Measurements from ENCODE around the gene PCDHGC3.

PCDHGC3 gene

DNA sequence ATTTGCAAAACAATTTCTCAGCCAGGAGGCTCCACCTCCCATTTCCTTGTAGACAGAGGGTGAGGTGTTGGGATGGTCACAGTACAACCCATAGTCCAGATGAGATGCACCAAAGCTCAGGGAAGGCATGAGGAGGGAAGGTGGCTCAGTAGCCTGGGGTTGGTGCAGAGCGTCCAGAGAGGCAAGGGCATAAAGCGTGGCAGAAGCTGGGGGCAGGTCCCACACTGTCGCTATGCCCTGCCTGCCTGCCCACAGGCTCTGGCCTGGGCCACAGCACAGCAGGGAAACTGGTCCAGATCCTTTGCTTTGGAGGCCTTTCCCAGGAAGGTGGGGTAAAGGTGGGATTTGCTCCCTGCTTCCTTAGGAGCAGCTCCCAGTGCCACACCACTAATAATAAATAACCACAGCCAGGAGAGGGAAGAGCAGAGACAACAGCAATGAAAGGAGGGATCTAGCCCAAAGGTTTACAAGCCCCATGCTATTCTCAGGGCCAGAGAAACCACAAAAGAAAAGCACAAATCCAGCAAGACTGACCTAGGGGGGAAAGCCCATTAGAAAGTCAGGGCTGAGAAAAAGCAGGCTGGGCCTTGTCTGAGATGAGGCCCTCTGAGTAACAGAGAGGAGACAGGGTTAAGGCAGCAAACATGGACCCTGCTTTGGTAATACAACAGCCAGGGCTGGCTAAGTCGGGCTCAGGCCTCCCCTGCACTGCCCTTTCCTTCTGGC, 40.3 kb downstream of the PCDHGC3 start:
- Histone ChIP-seq H3K9ac (ENCODE audit: low read length in 2 of 2) (no peak overlapping the region), H3K4me1 (ENCODE audit: control insufficient read depth, insufficient read depth, low read length) (peaks cover 40% of the 10 kb centered on the region), H3K27ac (ENCODE audit: low read length) (peak overlapping the region; percentile 24), H3K36me3 (ENCODE audit: control insufficient read depth in 2 of 2, insufficient read depth in 2 of 2, low read length in 2 of 2) (peaks cover 6 to 10% of the 10 kb centered on the region in 2 donors), H3K27me3 (ENCODE audit: control insufficient read depth in 1 of 2, insufficient read depth in 2 of 2, low read length in 2 of 2) (no peaks in the 10 kb centered on the region), H3K4me3 (ENCODE audit: low read length in 2 of 2) (no peak overlapping the region), H3K9me3 (ENCODE audit: control insufficient read depth in 2 of 2, low read length in 2 of 2) (no peaks in the 10 kb centered on the region)

DNA sequence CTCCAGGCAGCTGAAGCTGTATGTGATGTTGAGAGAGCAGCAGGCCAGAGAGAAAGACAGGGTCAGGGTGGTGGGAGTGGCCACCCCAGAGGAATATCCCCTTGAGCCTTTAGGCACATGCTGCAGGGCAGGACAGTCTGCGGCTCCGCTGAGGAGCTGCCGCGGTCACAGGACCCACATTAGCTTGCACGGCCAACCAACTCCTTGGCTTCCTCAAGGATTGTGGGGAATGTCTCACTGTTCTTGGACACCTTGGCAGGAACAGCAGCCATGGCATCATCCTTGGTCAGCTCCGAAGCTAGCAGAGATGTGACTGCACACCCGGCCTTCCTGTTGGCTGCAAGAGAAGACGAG, 40.9 kb downstream of the PCDHGC3 start:
- Histone ChIP-seq H3K4me1 (ENCODE audit: control insufficient read depth, insufficient read depth, low read length) (peaks cover 40% of the 10 kb centered on the region), H3K27ac (ENCODE audit: low read length) (peak overlapping the region; percentile 24), H3K9ac (ENCODE audit: low read length in 2 of 2) (no peak overlapping the region), H3K9me3 (ENCODE audit: control insufficient read depth in 2 of 2, low read length in 2 of 2) (no peaks in the 10 kb centered on the region), H3K36me3 (ENCODE audit: control insufficient read depth in 2 of 2, insufficient read depth in 2 of 2, low read length in 2 of 2) (peaks cover under 1 to 5% of the 10 kb centered on the region in 2 donors), H3K27me3 (ENCODE audit: control insufficient read depth in 1 of 2, insufficient read depth in 2 of 2, low read length in 2 of 2) (no peaks in the 10 kb centered on the region), H3K4me3 (ENCODE audit: low read length in 2 of 2) (no peak overlapping the region)

- H3K27ac ChIP-seq (ENCODE audit: low read length) = no peak overlapping the region
- peaks cover 0 to 4% of the 10 kb centered on the region in 2 donors for H3K36me3 ChIP-seq (ENCODE audit: control insufficient read depth in 2 of 2, insufficient read depth in 2 of 2, low read length in 2 of 2)
- H3K4me1 ChIP-seq (ENCODE audit: control insufficient read depth, insufficient read depth, low read length) = peaks cover 34% of the 10 kb centered on the region
- H3K9ac ChIP-seq (ENCODE audit: low read length in 2 of 2) = no peak overlapping the region
- no peaks in the 10 kb centered on the region for H3K27me3 ChIP-seq (ENCODE audit: control insufficient read depth in 1 of 2, insufficient read depth in 2 of 2, low read length in 2 of 2)
- no peaks in the 10 kb centered on the region for H3K9me3 ChIP-seq (ENCODE audit: control insufficient read depth in 2 of 2, low read length in 2 of 2)
- H3K4me3 ChIP-seq (ENCODE audit: low read length in 2 of 2) = no peak overlapping the region
Measured at GRCh38 chr5:141517312-141517711, 41.5 kb downstream of the PCDHGC3 start.

DNA sequence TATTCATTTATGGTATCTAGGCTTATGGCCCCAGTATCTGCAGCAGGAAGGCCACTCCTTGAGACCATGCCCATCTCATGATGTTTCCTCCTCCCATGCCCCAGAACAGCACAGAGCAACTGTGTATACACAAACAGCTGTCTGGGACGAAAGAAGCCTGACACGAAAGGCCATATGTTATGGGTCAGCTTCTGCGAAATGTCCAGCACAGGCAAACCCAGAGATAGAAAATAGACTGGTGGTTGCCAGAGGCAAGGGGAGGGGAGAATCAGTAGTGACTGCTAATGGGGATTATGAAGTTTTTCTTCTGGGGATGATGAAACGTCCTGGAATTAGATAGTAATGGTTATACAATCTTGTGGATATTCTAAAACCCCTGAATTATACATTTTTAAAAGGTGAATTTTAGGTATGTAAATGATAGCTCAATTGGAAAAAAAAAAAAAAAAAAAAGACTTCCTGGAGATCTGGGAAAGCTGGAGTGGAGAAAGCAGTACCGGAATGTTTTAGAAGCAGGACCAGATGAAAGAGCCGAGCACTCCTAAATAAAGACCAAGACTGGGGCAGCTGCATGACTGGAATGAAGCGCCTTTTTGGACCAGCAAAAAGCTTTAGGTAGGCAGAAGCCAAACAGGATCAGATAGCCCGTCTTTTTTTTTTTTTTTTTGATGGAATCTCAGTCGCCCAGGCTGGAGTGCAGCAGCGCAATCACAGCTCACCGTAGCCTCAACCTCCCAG, 42.3 kb downstream of the PCDHGC3 start:
- no peak overlapping the region for H3K4me3 ChIP-seq (ENCODE audit: low read length in 2 of 2)
- H3K9me3 ChIP-seq (ENCODE audit: control insufficient read depth in 2 of 2, low read length in 2 of 2) = no peaks in the 10 kb centered on the region
- no peak overlapping the region for H3K27ac ChIP-seq (ENCODE audit: low read length)
- H3K36me3 ChIP-seq (ENCODE audit: control insufficient read depth in 2 of 2, insufficient read depth in 2 of 2, low read length in 2 of 2) = peaks cover 0 to 6% of the 10 kb centered on the region in 2 donors
- H3K4me1 ChIP-seq (ENCODE audit: control insufficient read depth, insufficient read depth, low read length) = peaks cover 28% of the 10 kb centered on the region
- no peak overlapping the region for H3K9ac ChIP-seq (ENCODE audit: low read length in 2 of 2)
- H3K27me3 ChIP-seq (ENCODE audit: control insufficient read depth in 1 of 2, insufficient read depth in 2 of 2, low read length in 2 of 2) = no peaks in the 10 kb centered on the region

GRCh38 chr5:141518618-141519015, 42.9 kb downstream of the PCDHGC3 start:
- Histone ChIP-seq H3K27ac (ENCODE audit: low read length) (no peak overlapping the region), H3K36me3 (ENCODE audit: control insufficient read depth in 2 of 2, insufficient read depth in 2 of 2, low read length in 2 of 2) (peaks cover 0 to 6% of the 10 kb centered on the region in 2 donors), H3K27me3 (ENCODE audit: control insufficient read depth in 1 of 2, insufficient read depth in 2 of 2, low read length in 2 of 2) (no peaks in the 10 kb centered on the region), H3K9me3 (ENCODE audit: control insufficient read depth in 2 of 2, low read length in 2 of 2) (no peaks in the 10 kb centered on the region), H3K4me1 (ENCODE audit: control insufficient read depth, insufficient read depth, low read length) (peaks cover 27% of the 10 kb centered on the region), H3K4me3 (ENCODE audit: low read length in 2 of 2) (no peak overlapping the region), H3K9ac (ENCODE audit: low read length in 2 of 2) (no peak overlapping the region)

DNA sequence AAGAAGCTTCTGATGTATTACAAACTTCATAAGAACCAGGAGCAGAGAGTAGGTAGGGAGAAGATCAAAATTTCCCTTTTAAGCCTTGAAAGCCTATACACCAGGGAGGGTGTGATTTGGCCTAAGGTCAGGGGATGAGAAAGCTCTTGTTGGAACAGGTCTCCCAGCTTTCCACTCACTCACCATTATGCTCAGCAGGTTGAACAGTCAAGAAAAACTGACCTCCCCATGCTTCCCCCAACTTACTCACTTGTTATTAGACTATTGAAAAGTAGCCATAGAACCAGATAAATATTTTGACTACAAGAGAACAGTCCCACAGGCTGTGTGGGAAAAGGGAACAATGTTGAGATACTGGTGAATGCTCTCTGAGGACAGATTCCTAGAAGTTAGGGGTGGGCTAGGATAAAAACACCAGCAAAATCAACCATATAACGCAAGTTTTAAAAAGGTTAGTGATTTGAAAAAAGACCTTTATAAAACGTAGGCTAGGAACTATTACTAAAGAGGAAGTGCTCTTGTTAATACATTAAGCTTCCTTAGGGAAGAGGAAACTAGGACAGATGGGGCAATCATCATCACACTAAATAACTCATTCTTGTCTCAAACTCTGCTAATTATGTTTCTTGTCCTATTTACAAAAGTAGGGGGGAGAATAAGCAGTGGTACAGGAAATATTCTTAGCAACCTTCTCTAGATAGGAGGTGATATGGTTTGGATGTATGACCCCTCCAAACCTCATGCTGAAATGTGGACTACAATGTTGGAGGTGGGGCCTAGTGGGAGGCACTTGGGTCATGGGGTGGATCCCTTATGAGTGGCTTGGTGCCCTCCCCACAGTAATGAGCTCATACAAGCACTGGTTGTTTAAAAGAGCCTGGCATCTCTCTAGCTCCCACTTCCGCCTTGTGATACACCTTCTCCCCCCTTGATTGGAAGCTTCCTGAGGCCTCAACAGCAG, 44.1 kb downstream of the PCDHGC3 start:
- Histone ChIP-seq H3K4me1 (ENCODE audit: control insufficient read depth, insufficient read depth, low read length) (peaks cover 26% of the 10 kb centered on the region), H3K27me3 (ENCODE audit: control insufficient read depth in 1 of 2, insufficient read depth in 2 of 2, low read length in 2 of 2) (no peaks in the 10 kb centered on the region), H3K9ac (ENCODE audit: low read length in 2 of 2) (no peak overlapping the region), H3K27ac (ENCODE audit: low read length) (no peak overlapping the region), H3K4me3 (ENCODE audit: low read length in 2 of 2) (no peak overlapping the region), H3K9me3 (ENCODE audit: control insufficient read depth in 2 of 2, low read length in 2 of 2) (no peaks in the 10 kb centered on the region), H3K36me3 (ENCODE audit: control insufficient read depth in 2 of 2, insufficient read depth in 2 of 2, low read length in 2 of 2) (peaks cover 0 to 7% of the 10 kb centered on the region in 2 donors)

DNA sequence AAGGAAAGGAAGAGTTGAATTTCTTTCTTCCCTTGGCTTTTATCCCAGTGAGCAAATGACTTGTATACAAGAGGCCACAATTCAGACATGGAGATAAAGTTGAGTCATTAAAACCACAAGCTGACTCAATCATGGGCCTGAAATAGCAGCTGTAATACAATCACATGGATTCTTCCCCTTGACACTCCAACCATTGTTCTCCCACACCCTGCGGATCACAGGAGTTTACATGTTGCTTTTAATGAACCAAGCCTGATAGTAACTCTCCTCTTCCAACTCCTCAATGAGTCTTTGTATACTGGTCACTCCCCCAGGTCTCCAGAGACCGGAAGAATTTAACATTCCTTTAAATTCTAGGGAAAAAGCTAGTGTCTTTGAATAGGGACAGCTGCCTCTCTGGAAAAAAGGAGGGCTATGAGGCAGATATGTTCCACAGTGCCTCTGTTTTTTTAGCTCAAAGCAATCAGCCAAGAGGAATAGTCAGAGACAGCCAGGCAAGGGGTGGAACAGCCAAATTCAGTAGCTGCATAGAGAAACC, 45.5 kb downstream of the PCDHGC3 start:
- Histone ChIP-seq H3K27me3 (ENCODE audit: control insufficient read depth in 1 of 2, insufficient read depth in 2 of 2, low read length in 2 of 2) (no peaks in the 10 kb centered on the region), H3K36me3 (ENCODE audit: control insufficient read depth in 2 of 2, insufficient read depth in 2 of 2, low read length in 2 of 2) (peaks cover 0 to 10% of the 10 kb centered on the region in 2 donors), H3K4me3 (ENCODE audit: low read length in 2 of 2) (no peak overlapping the region), H3K27ac (ENCODE audit: low read length) (no peak overlapping the region), H3K9me3 (ENCODE audit: control insufficient read depth in 2 of 2, low read length in 2 of 2) (no peaks in the 10 kb centered on the region), H3K9ac (ENCODE audit: low read length in 2 of 2) (no peak overlapping the region), H3K4me1 (ENCODE audit: control insufficient read depth, insufficient read depth, low read length) (peaks cover 22% of the 10 kb centered on the region)

DNA sequence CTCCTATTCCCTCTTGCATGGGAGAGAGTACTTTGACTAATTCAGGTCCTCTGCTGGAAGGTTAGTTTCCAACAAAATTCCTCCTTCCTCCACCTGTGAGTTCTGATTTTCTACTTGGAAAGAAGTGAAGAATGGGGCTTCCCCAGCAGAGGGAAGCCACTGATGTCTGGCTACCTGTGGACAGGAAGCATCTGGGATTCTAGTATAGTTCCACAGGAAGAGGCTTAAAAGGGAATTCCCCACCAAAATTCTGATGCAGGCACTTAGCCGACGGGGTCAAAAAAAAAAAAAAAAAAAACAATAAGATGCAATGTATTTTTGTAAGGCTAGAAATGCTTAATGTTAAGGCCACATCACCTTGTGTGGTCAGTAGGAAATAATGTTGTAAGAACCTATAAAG, 46.5 kb downstream of the PCDHGC3 start:
- Histone ChIP-seq H3K4me1 (ENCODE audit: control insufficient read depth, insufficient read depth, low read length) (peaks cover 22% of the 10 kb centered on the region), H3K4me3 (ENCODE audit: low read length in 2 of 2) (no peak overlapping the region), H3K27ac (ENCODE audit: low read length) (no peak overlapping the region), H3K27me3 (ENCODE audit: control insufficient read depth in 1 of 2, insufficient read depth in 2 of 2, low read length in 2 of 2) (no peaks in the 10 kb centered on the region), H3K9ac (ENCODE audit: low read length in 2 of 2) (no peak overlapping the region), H3K9me3 (ENCODE audit: control insufficient read depth in 2 of 2, low read length in 2 of 2) (no peaks in the 10 kb centered on the region), H3K36me3 (ENCODE audit: control insufficient read depth in 2 of 2, insufficient read depth in 2 of 2, low read length in 2 of 2) (peaks cover 0 to 12% of the 10 kb centered on the region in 2 donors)

DNA sequence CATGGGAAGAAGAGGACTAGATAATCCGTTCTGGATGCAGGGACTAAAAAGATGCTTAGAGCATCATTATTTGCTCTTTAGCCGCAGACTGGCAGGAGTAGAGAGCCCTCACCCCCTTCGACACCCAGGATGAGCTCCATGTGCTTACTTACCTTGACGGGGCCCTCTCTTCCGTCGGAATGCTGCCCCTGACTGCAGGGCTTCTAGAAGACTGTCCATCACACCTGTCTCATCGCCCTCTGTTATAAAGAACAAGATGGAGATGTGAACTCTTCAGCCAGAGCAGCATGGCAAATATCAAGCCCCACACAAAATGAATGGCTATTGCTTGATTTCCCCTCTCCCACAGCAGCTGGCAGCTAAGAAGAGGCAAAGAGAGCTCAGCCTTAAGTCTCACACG, 48.2 kb downstream of the PCDHGC3 start:
- no peak overlapping the region for H3K9ac ChIP-seq (ENCODE audit: low read length in 2 of 2)
- H3K4me1 ChIP-seq (ENCODE audit: control insufficient read depth, insufficient read depth, low read length) = peaks cover 28% of the 10 kb centered on the region
- no peak overlapping the region for H3K4me3 ChIP-seq (ENCODE audit: low read length in 2 of 2)
- peaks cover 0 to 15% of the 10 kb centered on the region in 2 donors for H3K36me3 ChIP-seq (ENCODE audit: control insufficient read depth in 2 of 2, insufficient read depth in 2 of 2, low read length in 2 of 2)
- no peaks in the 10 kb centered on the region for H3K27me3 ChIP-seq (ENCODE audit: control insufficient read depth in 1 of 2, insufficient read depth in 2 of 2, low read length in 2 of 2)
- peak overlapping the region; percentile 67 for H3K27ac ChIP-seq (ENCODE audit: low read length)
- no peaks in the 10 kb centered on the region for H3K9me3 ChIP-seq (ENCODE audit: control insufficient read depth in 2 of 2, low read length in 2 of 2)

Data from stomach smooth muscle (tissue), 2 donors.